H1 (cell line): ENCODE data around the gene GMCL2. TPM values are rescaled to one million over a fixed set of nuclear protein-coding genes. Genes with fewer than 3 reads are reported as not detected.

ENCODE experiments used
- CTCF ChIA-PET: fragments of 300-600 bp; sonication (Branson Sonifier 250); formaldehyde crosslinking; loops from one replicate; lab custom pipeline; 2021; ENCODE audit not compliant: partially characterized antibody; lab: Charles Lee
- POLR2A ChIA-PET: fragments of 300-600 bp; sonication (Branson Sonifier 250); formaldehyde crosslinking; loops from one replicate; lab custom pipeline; 2021; ENCODE audit warnings: inconsistent platforms; ENCODE audit not compliant: partially characterized antibody; lab: Charles Lee
- DNase-seq, 2 experiments: peaks; one replicate each; pipeline versions ENCODE4 v3.0.0 to v3.0.0-alpha.2; 2010 to 2022; ENCODE audit warnings: low spot score in 2 of 2, low read depth in 1 of 2, mixed read lengths in 1 of 2
- FAIRE-seq: peaks from 2 replicates; lab custom pipeline; 2011; peaks lifted over from hg19 to GRCh38; lab: Jason Lieb, UNC
- H2AFZ ChIP-seq: 2 replicates; pipeline ENCODE4 v1.8.1; 2012; ENCODE audit warnings: low read length, inconsistent platforms
- H2AK5ac ChIP-seq: 2 replicates; pipeline ENCODE4 v1.6.1; 2013; ENCODE audit warnings: low read depth, low read length
- H2BK120ac ChIP-seq: replicated peaks from 2 replicates; pipeline ENCODE3; 2013; ENCODE audit warnings: low read depth, low read length, inconsistent platforms
- H2BK12ac ChIP-seq: 2 replicates; pipeline ENCODE4 v1.6.1; 2013; ENCODE audit warnings: low read depth, low read length
- H2BK15ac ChIP-seq: 2 replicates; pipeline ENCODE4 v1.6.1; 2013; ENCODE audit warnings: low read length
- H2BK20ac ChIP-seq: 2 replicates; pipeline ENCODE4 v1.6.1; 2013; ENCODE audit warnings: low read length
- H2BK5ac ChIP-seq: 2 replicates; pipeline ENCODE4 v1.6.1; 2013; ENCODE audit warnings: low read depth, low read length
- H3K14ac ChIP-seq: 2 replicates; pipeline ENCODE4 v1.6.1; 2013; ENCODE audit warnings: inconsistent platforms; ENCODE audit not compliant: insufficient read length
- H3K18ac ChIP-seq: 2 replicates; pipeline ENCODE4 v1.6.1; 2013; ENCODE audit warnings: low read length; ENCODE audit errors: extremely low read depth
- H3K23ac ChIP-seq: 2 replicates; pipeline ENCODE4 v1.6.1; 2013; ENCODE audit warnings: inconsistent platforms; ENCODE audit not compliant: insufficient read length
- H3K23me2 ChIP-seq: 2 replicates; pipeline ENCODE4 v1.6.1; 2013; ENCODE audit warnings: low read depth, low read length
- H3K27ac ChIP-seq: 2 replicates; pipeline ENCODE4 v1.6.1; 2011; ENCODE audit warnings: low read depth, low read length, inconsistent platforms
- H3K27me3 ChIP-seq, 4 experiments: replicated peaks in 1 of 4; 1 replicate in 1 of 4; 2 replicates in 3 of 4; pipeline versions ENCODE4 v1.6.1 to v1.8.1; 2011 to 2013; ENCODE audit warnings: low read length in 3 of 4, mild to moderate bottlenecking in 3 of 4, inconsistent platforms in 2 of 4, mixed read lengths in 2 of 4, moderate library complexity in 1 of 4; ENCODE audit not compliant: control insufficient read depth in 3 of 4, insufficient read depth in 3 of 4; ENCODE audit errors: extremely low read depth in 1 of 4
- H3K36me3 ChIP-seq, 4 experiments: 2 replicates each; pipeline versions ENCODE4 v1.6.1 to v1.8.1; 2011 to 2013; ENCODE audit warnings: mild to moderate bottlenecking in 4 of 4, low read length in 3 of 4, moderate library complexity in 2 of 4, control low read depth in 1 of 4, inconsistent platforms in 1 of 4; ENCODE audit not compliant: insufficient read depth in 4 of 4, control insufficient read depth in 2 of 4
- H3K4ac ChIP-seq: replicated peaks from 2 replicates; pipeline ENCODE3; 2013; ENCODE audit warnings: low read length, low read depth, mixed read lengths, inconsistent platforms; ENCODE audit not compliant: insufficient read length
- H3K4me1 ChIP-seq, 4 experiments: replicated peaks in 1 of 4; 1 replicate in 1 of 4; 2 replicates in 3 of 4; pipeline versions ENCODE4 v1.6.1 to v1.8.1; 2011 to 2013; ENCODE audit warnings: low read length in 3 of 4, inconsistent platforms in 2 of 4, mixed read lengths in 1 of 4; ENCODE audit not compliant: insufficient read depth in 4 of 4, control insufficient read depth in 3 of 4
- H3K4me2 ChIP-seq, 2 experiments: 2 replicates each; pipeline versions ENCODE4 v1.6.1 to v1.8.1; 2011 to 2013; ENCODE audit warnings: low read depth in 2 of 2, low read length in 2 of 2, control low read depth in 1 of 2, inconsistent platforms in 1 of 2, mild to moderate bottlenecking in 1 of 2; ENCODE audit not compliant: insufficient read depth in 1 of 2
- H3K4me3 ChIP-seq, 4 experiments: fragments of 200-600, 300-600 bp in 1 of 4; sonication (generic), shearing (Covaris generic), sonication (Bioruptor Twin) in 1 of 4; 2 replicates each; pipeline versions ENCODE4 v1.5.1 to v1.8.1; 2011 to 2016; ENCODE audit warnings: low read length in 4 of 4, low read depth in 3 of 4, control low read depth in 2 of 4, inconsistent platforms in 2 of 4, mild to moderate bottlenecking in 2 of 4, mixed read lengths in 1 of 4, moderate library complexity in 1 of 4; ENCODE audit not compliant: insufficient read depth in 2 of 4; ENCODE audit errors: extremely low read depth in 1 of 4
- H3K56ac ChIP-seq: replicated peaks from 2 replicates; pipeline ENCODE3; 2013; ENCODE audit warnings: low read depth, mild to moderate bottlenecking, mixed read lengths, low read length, inconsistent platforms; ENCODE audit not compliant: insufficient read length
- H3K79me1 ChIP-seq: 2 replicates; pipeline ENCODE4 v1.6.1; 2013; ENCODE audit warnings: low read depth, low read length, control low read depth
- H3K79me2 ChIP-seq, 2 experiments: 2 replicates each; pipeline versions ENCODE4 v1.6.1 to v1.8.1; 2012 to 2013; ENCODE audit warnings: low read length in 2 of 2, mild to moderate bottlenecking in 2 of 2, inconsistent platforms in 1 of 2; ENCODE audit not compliant: insufficient read depth in 2 of 2, control insufficient read depth in 1 of 2
- H3K9ac ChIP-seq, 4 experiments: replicated peaks in 1 of 4; 1 replicate in 1 of 4; 2 replicates in 3 of 4; pipeline versions ENCODE4 v1.6.1 to v1.8.1; 2011 to 2013; ENCODE audit warnings: low read depth in 3 of 4, low read length in 3 of 4, control low read depth in 2 of 4, mild to moderate bottlenecking in 2 of 4, moderate library complexity in 2 of 4, inconsistent platforms in 1 of 4; ENCODE audit errors: extremely low read depth in 1 of 4
- H3K9me3 ChIP-seq, 2 experiments: 2 replicates each; pipeline versions ENCODE4 v1.6.1 to v1.8.1; 2012 to 2013; ENCODE audit warnings: mild to moderate bottlenecking in 2 of 2, moderate library complexity in 2 of 2, control low read depth in 1 of 2, inconsistent platforms in 1 of 2, low read depth in 1 of 2, low read length in 1 of 2, mixed read lengths in 1 of 2; ENCODE audit not compliant: insufficient read depth in 2 of 2
- H4K20me1 ChIP-seq, 2 experiments: replicated peaks in 1 of 2; 2 replicates each; pipeline versions ENCODE3 to v1.8.1; 2011 to 2013; ENCODE audit warnings: inconsistent platforms in 2 of 2, low read length in 2 of 2, mild to moderate bottlenecking in 1 of 2; ENCODE audit not compliant: insufficient read depth in 2 of 2, control insufficient read depth in 1 of 2
- H4K5ac ChIP-seq: 2 replicates; pipeline ENCODE4 v1.6.1; 2013; ENCODE audit warnings: low read length, low read depth, mixed read lengths, inconsistent platforms; ENCODE audit not compliant: insufficient read length
- H4K8ac ChIP-seq: 2 replicates; pipeline ENCODE4 v1.8.0; 2013; ENCODE audit warnings: mild to moderate bottlenecking, moderate library complexity, low read length, inconsistent platforms; ENCODE audit not compliant: insufficient read depth; ENCODE audit errors: extremely low read depth
- H4K91ac ChIP-seq: replicated peaks from 2 replicates; pipeline ENCODE3; 2013; ENCODE audit warnings: low read length, mixed read lengths, inconsistent platforms; ENCODE audit not compliant: insufficient read length
- ASH2L ChIP-seq: fragments of 200-600, 300-600 bp; sonication (generic); IDR thresholded peaks from one replicate; pipeline ENCODE4 v1.7.1; 2017; ENCODE audit warnings: low read length
- BACH1 ChIP-seq: IDR thresholded peaks from 2 replicates; pipeline ENCODE4 v1.6.1; 2012; ENCODE audit warnings: low read length, improper control_type of control experiment
- CBX5 ChIP-seq: fragments of 300-800, 300-1000 bp; sonication (generic); IDR thresholded peaks from 2 replicates; pipeline ENCODE4 v1.7.1; 2016; ENCODE audit warnings: antibody characterized with exemption, low read length, low read depth
- CEBPB ChIP-seq: IDR thresholded peaks from 2 replicates; pipeline ENCODE4 v1.6.1; 2012; ENCODE audit warnings: low read depth, low read length
- CHD2 ChIP-seq: IDR thresholded peaks from 2 replicates; pipeline ENCODE4 v1.6.1; 2012; ENCODE audit warnings: low read length, improper control_type of control experiment
- FOSL1 ChIP-seq: IDR thresholded peaks from 2 replicates; pipeline ENCODE4 v1.6.1; 2011; ENCODE audit warnings: mild to moderate bottlenecking, low read depth, low read length, moderate library complexity; ENCODE audit not compliant: insufficient read depth
- POLR2AphosphoS5 ChIP-seq: IDR thresholded peaks from 2 replicates; pipeline ENCODE4 v1.6.1; 2011; ENCODE audit warnings: low read depth, low read length
- RAD21 ChIP-seq, 2 experiments: IDR thresholded peaks in 1 of 2; conservative IDR thresholded peaks in 1 of 2; 2 replicates each; pipeline ENCODE4 v1.6.1; 2011; ENCODE audit warnings: low read depth in 2 of 2, low read length in 2 of 2, improper control_type of control experiment in 1 of 2, inconsistent platforms in 1 of 2, mild to moderate bottlenecking in 1 of 2, moderate library complexity in 1 of 2
- SP1 ChIP-seq: IDR thresholded peaks from 2 replicates; pipeline ENCODE4 v1.6.1; 2011; ENCODE audit warnings: low read depth, low read length
- ZNF274 ChIP-seq: IDR thresholded peaks from 2 replicates; pipeline ENCODE4 v1.7.0; 2012; ENCODE audit warnings: low read length, borderline replicate concordance; ENCODE audit errors: extremely low read depth
- WGBS, 2 experiments: shearing (Covaris generic) in 1 of 2; methylation state at CpG; one replicate each; pipeline versions ENCODE4 v1.1.6 to v1.1.7; 2013 to 2015; ENCODE audit warnings: low lambda C conversion rate in 2 of 2, mixed read lengths in 2 of 2, inconsistent platforms in 1 of 2, low coverage in 1 of 2, missing lambda C conversion rate in 1 of 2; ENCODE audit not compliant: insufficient replicate concordance in 2 of 2, insufficient coverage in 1 of 2, insufficient read length in 1 of 2; ENCODE audit errors: extremely low coverage in 1 of 2, missing lambda C conversion rate in 1 of 2; 5-methylcytosine and 5-hydroxymethylcytosine counted together
- polyA plus RNA-seq, 7 experiments: library from polyadenylated mRNA; depleted of rRNA in 3 of 7; stranded (reverse) in 5 of 7; unstranded in 2 of 7; fragments of >200 nt in 5 of 7; fragments of 200-250 nt in 2 of 7; gene quantifications; 1 replicate in 5 of 7; 2 replicates in 1 of 7; 4 replicates in 1 of 7; pipeline versions ENCODE4 v1.2.1 to v1.2.3, GENCODE V29; 2011 to 2013; ENCODE audit warnings: missing spikeins in 2 of 7, mixed read lengths in 2 of 7
- total RNA-seq: library from RNA; stranded (reverse); fragmentation: NEBNext Ultra II Directional; extraction: Animal tissue kit (Norgen Biotek cat#: 25700); gene quantifications from 2 replicates; pipeline ENCODE4 v1.2.1, GENCODE V29; 2021

The GMCL2 gene
- total and polyA plus RNA-seq, 2 of the 8 experiments (the other 6 are each of a cell fraction or from before 2014, with no cell fraction given), result 0.13 TPM; not detected in 1

- no peak overlapping the region for H3K4me3 ChIP-seq
- no peaks in the 10 kb centered on the region for H3K9me3 ChIP-seq
- H3K14ac ChIP-seq, result no peak overlapping the region
- peaks cover 2% of the 10 kb centered on the region for H3K23me2 ChIP-seq
- H4K91ac ChIP-seq, result no peak overlapping the region
- peaks cover 0 to 9% (median 4%) of the 10 kb centered on the region in 4 experiments; a peak in 6 of 7 replicates for H3K4me1 ChIP-seq
- H3K27me3 ChIP-seq, result no peaks in the 10 kb centered on the region
- DNase-seq (no peak), FAIRE-seq (no peak)
- H2BK15ac ChIP-seq, result no peak overlapping the region
- H2BK20ac ChIP-seq, result no peak overlapping the region
- peaks cover 57 to 99% (median 73%) of the 10 kb centered on the region in 4 experiments for H3K36me3 ChIP-seq
- no peak overlapping the region for H2BK12ac ChIP-seq
- H4K8ac ChIP-seq, result no peak overlapping the region
- TF ChIP-seq CEBPB (no peak), ASH2L (no peak), FOSL1 (no peak), CHD2 (no peak), SP1 (no peak), ZNF274 (no peak), BACH1 (no peak), POLR2AphosphoS5 (no peak), CBX5 (no peak), RAD21 (IDR thresholded peaks at IDR 0.05 in 1 of 2, conservative IDR thresholded peaks at IDR 0.05 in 1 of 2; ENCODE audit: low read depth in 2 of 2, low read length in 2 of 2) (no peak)
- ChIA-PET POLR2A (interaction anchor here (0.8 to 31.3 kb wide), 7 partner anchors 19 to 135 kb away, joined by 3 to 985 read pairs (median 4); partner anchors contain the start of genes GMCL2, NHP2 and PHYKPL), CTCF (interaction anchor here (1.0 to 1.4 kb wide), 5 partner anchors 10 to 63 kb away, joined by 3 to 4 read pairs (median 4); no protein-coding TSS in a partner anchor)
- no peak overlapping the region for H3K4ac ChIP-seq
- no peak overlapping the region for H2BK120ac ChIP-seq
- H2AFZ ChIP-seq, result no peak overlapping the region
- H3K23ac ChIP-seq, result no peak overlapping the region
- H2AK5ac ChIP-seq, result no peak overlapping the region
- H3K79me2 ChIP-seq, result peaks cover 14 to 35% of the 10 kb centered on the region in 2 experiments
- 99% methylated on average over 5 of the region's 5 CpGs; no CpG with 5 or more reads in 1 of the 2 experiments for WGBS, 2 experiments
- no peak overlapping the region for H3K4me2 ChIP-seq
- H4K20me1 ChIP-seq, result peaks cover 56 to 61% of the 10 kb centered on the region in 2 experiments
- H3K56ac ChIP-seq, result no peak overlapping the region
- H3K18ac ChIP-seq, result no peak overlapping the region
- H3K79me1 ChIP-seq, result peaks cover 22% of the 10 kb centered on the region
- no peak overlapping the region for H3K9ac ChIP-seq
- no peak overlapping the region for H2BK5ac ChIP-seq
- no peak overlapping the region for H3K27ac ChIP-seq
- H4K5ac ChIP-seq, result no peak overlapping the region
These were observed 23.5 kb upstream of the GMCL2 start for GRCh38 chr5:178210686-178211085.
